Activated T-helper 1 cell treated with anti-CD3 and anti-CD28 coated beads, Interleukin-2, amount 50 U/mL, for 16 hours (primary cell): Measurements from ENCODE around the gene DUSP22.

Experiments
- DNase-seq, 2 donors: peaks; one replicate each; pipeline ENCODE4 v3.0.0-alpha.2; 2020; ENCODE audit warnings: low read depth in 1 of 2, low spot score in 1 of 2

DUSP22 gene

GRCh38 chr6:392441-393390 lies 100.4 kb downstream of the DUSP22 start:
- DNase-seq: no peak

- no peak for DNase-seq
Observed at GRCh38 chr6:393391-394221, 101.3 kb downstream of the DUSP22 start.

- DNase-seq: no peak
Observed at GRCh38 chr6:394641-395289, 102.5 kb downstream of the DUSP22 start.

- no peak for DNase-seq
Observed at GRCh38 chr6:395432-396125, 103.3 kb downstream of the DUSP22 start.

GRCh38 chr6:396126-396520 lies 103.8 kb downstream of the DUSP22 start:
- DNase-seq: no peak

- no peak for DNase-seq
Observed at GRCh38 chr6:397056-397455, 104.8 kb downstream of the DUSP22 start.

- no peak for DNase-seq
Observed at GRCh38 chr6:397604-398003, 105.3 kb downstream of the DUSP22 start.

GRCh38 chr6:398065-398464 lies 105.8 kb downstream of the DUSP22 start:
- DNase-seq: no peak

- DNase-seq: no peak
Observed at GRCh38 chr6:398558-399078, 106.3 kb downstream of the DUSP22 start.

- no peak for DNase-seq
Observed at GRCh38 chr6:399785-400534, 107.7 kb downstream of the DUSP22 start.

- DNase-seq: no peak
Observed at GRCh38 chr6:400815-401214, 108.5 kb downstream of the DUSP22 start.
